HepG2 (cell line): Measurements from ENCODE around the gene SPAG6. TPM values are rescaled to one million over a fixed set of nuclear protein-coding genes. Genes with fewer than 3 reads are reported as not detected.

Experiments
- CEBPB ChIP-seq: IDR thresholded peaks from 2 replicates; pipeline ENCODE4 v1.6.1; 2011; ENCODE audit warnings: low read depth, low read length, improper control_type of control experiment, borderline replicate concordance
- CENPBD1 ChIP-seq: sonication (generic); formaldehyde crosslinking; IDR thresholded peaks from 2 replicates; pipeline ENCODE4 v1.8.0; 2022; ENCODE audit warnings: missing genetic modification reagents, low read depth, mild to moderate bottlenecking, borderline replicate concordance
- ETV5 ChIP-seq: IDR thresholded peaks from 2 replicates; pipeline ENCODE4 v1.6.1; 2018; ENCODE audit warnings: missing biosample characterization, missing genetic modification reagents, inconsistent platforms, borderline replicate concordance
- FLYWCH1 ChIP-seq: sonication (generic); formaldehyde crosslinking; IDR thresholded peaks from 2 replicates; pipeline ENCODE4 v1.8.1; 2023; ENCODE audit warnings: mild to moderate bottlenecking, missing genetic modification reagents
- KDM5B ChIP-seq: sonication (generic); formaldehyde crosslinking; IDR thresholded peaks from 2 replicates; pipeline ENCODE4 v1.4.0; 2020; ENCODE audit warnings: missing genetic modification reagents, mild to moderate bottlenecking, borderline replicate concordance
- MTERF4 ChIP-seq: sonication (generic); formaldehyde crosslinking; IDR thresholded peaks from 2 replicates; pipeline ENCODE4 v1.8.0; 2023; ENCODE audit warnings: mild to moderate bottlenecking, missing genetic modification reagents
- PLSCR1 ChIP-seq: sonication (generic); formaldehyde crosslinking; IDR thresholded peaks from 2 replicates; pipeline ENCODE4 v1.5.0; 2020; ENCODE audit warnings: missing genetic modification reagents, mild to moderate bottlenecking, borderline replicate concordance
- PRDM4 ChIP-seq: sonication (generic); formaldehyde crosslinking; IDR thresholded peaks from 2 replicates; pipeline ENCODE4 v1.9.0; 2021; ENCODE audit warnings: missing genetic modification reagents, borderline replicate concordance
- TAF15 ChIP-seq: fragments of 200-400 bp; formaldehyde crosslinking; IDR thresholded peaks from one replicate; pipeline ENCODE4 v1.6.1; 2018; ENCODE audit warnings: mild to moderate bottlenecking, low read depth, low read length; ENCODE audit not compliant: poor library complexity, severe bottlenecking
- TBX3 ChIP-seq: fragments of 450-650 bp; IDR thresholded peaks from 2 replicates; pipeline ENCODE4 v1.6.1; 2017; ENCODE audit warnings: antibody characterized with exemption, mild to moderate bottlenecking, inconsistent platforms, borderline replicate concordance
- YY1 ChIP-seq: IDR thresholded peaks from 2 replicates; pipeline ENCODE4 v1.6.1; 2011; ENCODE audit warnings: low read length, low read depth, moderate library complexity, mild to moderate bottlenecking; ENCODE audit not compliant: insufficient read depth, insufficient replicate concordance
- ZBTB26 ChIP-seq: IDR thresholded peaks from 2 replicates; pipeline ENCODE4 v1.6.1; 2016; ENCODE audit warnings: missing compliant biosample characterization, missing genetic modification reagents, borderline replicate concordance
- ZMYM4 ChIP-seq: sonication (generic); formaldehyde crosslinking; IDR thresholded peaks from 2 replicates; pipeline ENCODE4 v1.8.1; 2023; ENCODE audit warnings: mild to moderate bottlenecking, missing genetic modification reagents
- ZNF225 ChIP-seq: sonication (generic); formaldehyde crosslinking; IDR thresholded peaks from 2 replicates; pipeline ENCODE4 v1.4.0; 2020; ENCODE audit warnings: mild to moderate bottlenecking, missing genetic modification reagents
- ZNF253 ChIP-seq: sonication (generic); formaldehyde crosslinking; IDR thresholded peaks from 2 replicates; pipeline ENCODE4 v1.8.0; 2022; ENCODE audit warnings: mild to moderate bottlenecking, missing genetic modification reagents, borderline replicate concordance
- ZNF263 ChIP-seq: sonication (generic); formaldehyde crosslinking; IDR thresholded peaks from 2 replicates; pipeline ENCODE4 v1.4.0; 2020; ENCODE audit warnings: missing genetic modification reagents
- ZNF275 ChIP-seq: sonication (generic); formaldehyde crosslinking; IDR thresholded peaks from 2 replicates; pipeline ENCODE4 v1.8.0; 2022; ENCODE audit warnings: missing genetic modification reagents, mild to moderate bottlenecking, inconsistent platforms, borderline replicate concordance
- ZNF550 ChIP-seq: sonication (generic); formaldehyde crosslinking; IDR thresholded peaks from 2 replicates; pipeline ENCODE4 v1.4.0; 2020; ENCODE audit warnings: mild to moderate bottlenecking, missing genetic modification reagents, borderline replicate concordance
- ZNF670 ChIP-seq: sonication (generic); formaldehyde crosslinking; IDR thresholded peaks from 2 replicates; pipeline ENCODE4 v1.8.0; 2022; ENCODE audit warnings: mild to moderate bottlenecking, missing genetic modification reagents, borderline replicate concordance
- ZNF720 ChIP-seq: sonication (generic); formaldehyde crosslinking; IDR thresholded peaks from 2 replicates; pipeline ENCODE4 v1.4.0; 2020; ENCODE audit warnings: missing genetic modification reagents
- ZNF839 ChIP-seq: sonication (generic); formaldehyde crosslinking; IDR thresholded peaks from 2 replicates; pipeline ENCODE4 v1.4.0; 2020; ENCODE audit warnings: missing genetic modification reagents, mild to moderate bottlenecking, borderline replicate concordance
- polyA plus RNA-seq, 8 experiments: library from polyadenylated mRNA; depleted of rRNA in 3 of 8; stranded (reverse) in 7 of 8; unstranded in 1 of 8; fragments of >200 nt; fragmentation: Illumina TruSeq in 4 of 8; extraction: Trizol in 4 of 8; gene quantifications; 2 replicates each; pipeline versions ENCODE4 v1.2.1 to v1.2.3, GENCODE V29; 2011 to 2016; ENCODE audit warnings: low read depth in 4 of 8, missing spikeins in 1 of 8, mixed read lengths in 1 of 8; ENCODE audit not compliant: insufficient read depth in 1 of 8
- total RNA-seq, 5 experiments: library from RNA; depleted of rRNA; stranded (reverse); fragments of >200 nt; fragmentation: Illumina TruSeq; extraction: Trizol; gene quantifications; 2 replicates each; pipeline ENCODE4 v1.2.3, GENCODE V29; 2016; ENCODE audit warnings: low read depth in 1 of 5

The SPAG6 gene
- total and polyA plus RNA-seq, 2 of the 13 experiments (the other 11 are each of a cell fraction or from before 2014, with no cell fraction given) = not detected

GRCh38 chr10:22316286-22317075 lies 28.8 kb upstream of the SPAG6 start, which contains the start of gene COMMD3 (continued):
- TF ChIP-seq CENPBD1 (CRISPR knock-in tag) = no peak
- no peak for TF ChIP-seq ZNF253
- TF ChIP-seq CEBPB = no peak
- no peak for TF ChIP-seq ZNF275
- no peak for TF ChIP-seq PLSCR1 (CRISPR knock-in tag)
- peak; percentile 93 for TF ChIP-seq ZNF670 (CRISPR knock-in tag)
- TF ChIP-seq ZNF720 (CRISPR knock-in tag) = no peak
- peak; percentile 82; the same call in 1 of the 2 replicates for TF ChIP-seq MTERF4
- peak; percentile 58 for TF ChIP-seq YY1
- no peak for TF ChIP-seq TBX3
- peak; percentile 57 for TF ChIP-seq ZMYM4 (CRISPR knock-in tag)
- no peak for TF ChIP-seq ZNF839 (CRISPR knock-in tag)
- TF ChIP-seq ZNF225 (CRISPR knock-in tag) = 0 out of 2 replicates have a peak, but pooled peaks have one; percentile 20
- no peak for TF ChIP-seq ZNF263
- no peak for TF ChIP-seq FLYWCH1 (CRISPR knock-in tag)
- TF ChIP-seq ZNF550 (CRISPR knock-in tag) = no peak
- TF ChIP-seq TAF15 = no peak
- TF ChIP-seq ETV5 = no peak; the same call in 1 of the 2 replicates
- TF ChIP-seq KDM5B (CRISPR knock-in tag) = peak; percentile 72; the same call in 1 of the 2 replicates
- TF ChIP-seq ZBTB26 (CRISPR knock-in tag) = no peak; the same call in none of the 2 replicates
- TF ChIP-seq PRDM4 (CRISPR knock-in tag) = no peak
